ENCODE results near the gene OR4E2.

DNA sequence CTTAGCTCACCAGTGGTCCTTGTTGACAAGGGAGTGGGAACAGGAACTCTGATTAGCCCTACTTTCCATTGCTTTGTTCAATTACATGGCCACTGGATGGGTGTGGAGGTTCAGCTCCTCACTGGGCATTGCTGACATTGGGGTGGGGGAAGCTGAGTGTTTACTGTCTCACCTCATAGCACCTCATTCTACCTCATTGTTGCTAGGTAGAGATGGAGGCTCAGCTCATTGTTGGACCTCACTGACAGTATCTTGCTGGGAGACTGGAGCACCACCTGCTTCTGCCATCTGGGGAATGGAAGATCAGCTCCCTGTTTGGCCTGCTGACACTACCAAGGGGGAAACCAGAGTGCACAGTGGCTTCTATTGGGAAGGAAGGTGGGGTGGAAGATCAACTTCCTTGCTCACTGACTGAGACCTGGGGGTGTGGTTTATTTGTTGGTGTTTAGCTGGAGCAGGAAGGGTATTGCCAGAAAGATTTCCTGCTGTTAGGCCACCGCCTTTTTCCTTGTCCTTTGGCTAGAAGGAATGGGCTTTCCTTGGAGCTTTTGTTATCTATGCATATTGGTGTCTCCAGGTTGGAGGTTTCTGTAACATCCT, 1.3 kb upstream of the OR4E2 start:
- TF ChIP-seq, protein P1, sequence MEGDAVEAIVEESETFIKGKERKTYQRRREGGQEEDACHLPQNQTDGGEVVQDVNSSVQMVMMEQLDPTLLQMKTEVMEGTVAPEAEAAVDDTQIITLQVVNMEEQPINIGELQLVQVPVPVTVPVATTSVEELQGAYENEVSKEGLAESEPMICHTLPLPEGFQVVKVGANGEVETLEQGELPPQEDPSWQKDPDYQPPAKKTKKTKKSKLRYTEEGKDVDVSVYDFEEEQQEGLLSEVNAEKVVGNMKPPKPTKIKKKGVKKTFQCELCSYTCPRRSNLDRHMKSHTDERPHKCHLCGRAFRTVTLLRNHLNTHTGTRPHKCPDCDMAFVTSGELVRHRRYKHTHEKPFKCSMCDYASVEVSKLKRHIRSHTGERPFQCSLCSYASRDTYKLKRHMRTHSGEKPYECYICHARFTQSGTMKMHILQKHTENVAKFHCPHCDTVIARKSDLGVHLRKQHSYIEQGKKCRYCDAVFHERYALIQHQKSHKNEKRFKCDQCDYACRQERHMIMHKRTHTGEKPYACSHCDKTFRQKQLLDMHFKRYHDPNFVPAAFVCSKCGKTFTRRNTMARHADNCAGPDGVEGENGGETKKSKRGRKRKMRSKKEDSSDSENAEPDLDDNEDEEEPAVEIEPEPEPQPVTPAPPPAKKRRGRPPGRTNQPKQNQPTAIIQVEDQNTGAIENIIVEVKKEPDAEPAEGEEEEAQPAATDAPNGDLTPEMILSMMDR (IDR thresholded peaks at IDR 0.05), result no peak
- no peak for TF ChIP-seq POLR2A (IDR thresholded peaks at IDR 0.05)
